Measurements from ENCODE around the gene KLC1.
"Not testable (repeated sequence)": the region's sequence is repeated elsewhere in the genome, so short reads cannot be mapped to it uniquely, and the experiment has no call there.

KLC1 gene

GRCh38 chr14:103626146-103626850 lies 2.7 kb upstream of the KLC1 start:
- no peak for DNase-seq

GRCh38 chr14:103627073-103628025 lies 1.7 kb upstream of the KLC1 start:
- no peak for DNase-seq

- DNase-seq = no peak
Measured at GRCh38 chr14:103628221-103628683, 759 bp upstream of the KLC1 start.

- no peak for DNase-seq
Measured at GRCh38 chr14:103629503-103630121, 601 bp downstream of the KLC1 start.

GRCh38 chr14:103630364-103631108 lies 1.5 kb downstream of the KLC1 start:
- no peak for DNase-seq

GRCh38 chr14:103633391-103633790 lies 4.4 kb downstream of the KLC1 start:
- no peak for DNase-seq

- no peak for DNase-seq
Measured at GRCh38 chr14:103634156-103634555, 5.1 kb downstream of the KLC1 start.

- no peak for DNase-seq
Measured at GRCh38 chr14:103638594-103638993, 9.6 kb downstream of the KLC1 start.

- no peak for DNase-seq
Measured at GRCh38 chr14:103641161-103641560, 12.2 kb downstream of the KLC1 start.

GRCh38 chr14:103646189-103646588 lies 17.2 kb downstream of the KLC1 start:
- DNase-seq = no peak

- no peak for DNase-seq
Measured at GRCh38 chr14:103649001-103649400, 20.0 kb downstream of the KLC1 start.

- DNase-seq = no peak
Measured at GRCh38 chr14:103650213-103650612, 21.2 kb downstream of the KLC1 start.

- no peak for DNase-seq
Measured at GRCh38 chr14:103651585-103651984, 22.6 kb downstream of the KLC1 start.

- no peak for DNase-seq
Measured at GRCh38 chr14:103652806-103653205, 23.8 kb downstream of the KLC1 start.

- not testable (repeated sequence) for DNase-seq
Measured at GRCh38 chr14:103653336-103653735, 24.3 kb downstream of the KLC1 start.

- DNase-seq = no peak
Measured at GRCh38 chr14:103653805-103654204, 24.8 kb downstream of the KLC1 start.

- DNase-seq = no peak
Measured at GRCh38 chr14:103654619-103655018, 25.6 kb downstream of the KLC1 start.

GRCh38 chr14:103656031-103656755 lies 27.2 kb downstream of the KLC1 start:
- DNase-seq = no peak

GRCh38 chr14:103656756-103657133 lies 27.7 kb downstream of the KLC1 start:
- no peak for DNase-seq

GRCh38 chr14:103657471-103657870 lies 28.5 kb downstream of the KLC1 start:
- DNase-seq = no peak

GRCh38 chr14:103659631-103660030 lies 30.6 kb downstream of the KLC1 start:
- DNase-seq = no peak

GRCh38 chr14:103662029-103662428 lies 33.0 kb downstream of the KLC1 start:
- DNase-seq = no peak

All from effector CD8-positive, alpha-beta T cell (primary cell).